Measurements from ENCODE around the gene DLX6.

DLX6 gene

GRCh38 chr7:96995406-96996110 is 9.8 kb upstream of the DLX6 start:
- DNase-seq (ENCODE audit: extremely low read depth in 1 of 2, low read depth in 1 of 2) = no peak

DNA sequence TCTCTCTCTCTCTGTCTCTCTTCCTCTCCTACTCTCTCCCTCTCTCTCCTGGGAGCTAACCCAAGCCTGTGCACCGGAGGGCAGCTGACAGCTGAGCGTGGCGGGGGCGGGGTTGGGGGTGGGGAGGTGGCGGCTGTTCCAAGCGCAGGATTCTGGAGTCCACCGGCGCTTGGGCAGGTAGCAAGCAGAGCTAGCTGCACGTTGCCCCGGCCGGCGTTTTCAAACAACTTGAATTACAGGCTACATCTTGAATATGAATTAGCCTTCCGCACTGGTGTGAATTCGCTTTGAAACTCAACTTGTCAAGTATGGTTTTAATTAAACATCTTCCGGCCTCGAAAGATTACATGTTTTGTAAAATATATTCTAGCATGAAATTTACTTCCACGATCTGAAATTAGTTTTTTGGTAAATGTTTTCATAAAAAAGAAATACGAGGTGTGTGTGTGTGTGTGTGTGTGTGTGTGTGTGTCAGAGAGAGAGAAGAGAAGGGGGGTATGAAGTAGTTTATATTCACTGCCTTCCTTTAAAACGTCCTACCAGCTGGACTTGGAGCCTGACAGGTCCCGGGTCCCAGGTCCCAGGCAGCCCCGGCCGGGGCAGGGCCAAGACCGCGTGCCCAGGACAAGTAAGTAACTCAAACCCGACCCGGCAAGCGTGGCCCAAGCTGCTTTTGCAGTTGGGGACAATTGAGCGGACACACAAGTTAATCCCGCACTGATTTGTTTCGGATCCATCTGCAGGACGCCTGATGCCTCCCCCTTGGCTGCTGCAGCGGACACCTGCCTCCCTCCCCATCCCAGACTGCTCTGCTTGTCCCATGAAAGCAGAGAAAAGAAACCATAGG is 9.0 kb upstream of the DLX6 start:
- no peak for DNase-seq (ENCODE audit: extremely low read depth in 1 of 2, low read depth in 1 of 2)

GRCh38 chr7:96996958-96997511 is 8.3 kb upstream of the DLX6 start:
- DNase-seq (ENCODE audit: extremely low read depth in 1 of 2, low read depth in 1 of 2) = no peak

DNA sequence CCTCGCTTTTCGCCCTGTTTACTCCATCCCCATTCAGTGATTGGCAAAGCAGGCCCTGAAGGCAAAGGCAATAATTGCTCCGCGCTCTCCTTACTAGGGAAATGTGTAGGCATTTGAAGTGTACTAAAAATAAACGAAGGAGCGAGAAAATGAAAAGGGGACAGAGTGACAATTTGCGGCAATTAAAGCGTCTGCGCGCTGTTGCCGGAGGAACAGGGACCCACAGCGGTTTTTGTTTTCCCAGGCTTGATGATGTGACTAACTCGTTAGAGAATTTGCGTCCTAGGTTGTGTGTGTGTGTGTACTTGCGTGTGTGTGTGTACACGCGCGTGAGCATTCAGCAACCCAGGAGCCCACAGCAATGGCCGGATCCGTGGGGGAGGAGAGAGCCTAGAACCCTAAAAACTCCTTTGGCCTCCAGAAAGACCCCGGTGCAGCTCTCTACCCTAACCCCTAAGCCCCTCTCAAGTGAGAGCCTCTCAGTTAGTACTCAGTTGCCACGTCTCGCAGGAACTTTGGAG is 7.8 kb upstream of the DLX6 start:
- DNase-seq (ENCODE audit: extremely low read depth in 1 of 2, low read depth in 1 of 2) = no peak

DNA sequence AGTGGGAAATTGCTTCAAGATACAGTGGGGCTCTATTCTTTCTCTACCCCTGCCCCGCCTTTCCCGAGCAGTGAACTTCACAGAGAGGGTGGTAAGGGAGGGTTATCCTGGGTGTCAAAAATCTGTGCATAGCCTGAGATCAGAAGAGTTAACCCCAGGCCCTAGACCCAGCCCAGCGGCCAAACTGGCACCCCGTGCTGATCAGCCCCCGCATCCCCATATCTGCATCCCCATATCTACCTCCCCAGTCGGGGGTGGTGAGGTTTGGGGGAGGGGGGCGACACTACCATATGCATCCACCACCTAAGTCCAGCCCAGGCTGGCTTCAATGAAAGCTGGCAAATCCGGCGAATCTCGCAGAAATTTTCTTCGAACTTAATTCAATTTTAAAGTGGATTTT is 7.0 kb upstream of the DLX6 start:
- no peak for DNase-seq (ENCODE audit: extremely low read depth in 1 of 2, low read depth in 1 of 2)

- DNase-seq (ENCODE audit: extremely low read depth in 1 of 2, low read depth in 1 of 2) = no peak
Measured at GRCh38 chr7:96998744-96999143, 6.6 kb upstream of the DLX6 start.

DNA sequence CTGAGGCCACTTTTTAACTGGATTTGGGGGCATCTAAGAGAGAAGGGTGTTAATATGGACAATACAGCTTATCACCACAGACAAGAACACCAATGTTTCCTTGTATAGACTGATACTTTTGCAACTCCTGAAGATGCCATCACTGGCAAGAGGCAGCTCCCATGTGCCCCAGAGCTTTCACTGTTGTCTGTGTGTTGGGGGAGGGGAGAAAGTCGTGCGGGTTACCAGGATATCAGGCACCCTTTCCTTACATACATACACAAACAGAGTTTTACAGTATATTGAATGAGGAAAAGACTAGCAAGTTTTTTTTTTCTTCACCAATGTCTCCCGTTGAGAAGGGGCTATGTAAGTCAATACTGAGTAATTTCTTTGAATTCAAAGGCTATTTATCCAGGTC is 4.1 kb upstream of the DLX6 start:
- no peak for DNase-seq (ENCODE audit: extremely low read depth in 1 of 2, low read depth in 1 of 2)

- no peak for DNase-seq (ENCODE audit: extremely low read depth in 1 of 2, low read depth in 1 of 2)
Measured at GRCh38 chr7:97001656-97002554, 3.4 kb upstream of the DLX6 start.

DNA sequence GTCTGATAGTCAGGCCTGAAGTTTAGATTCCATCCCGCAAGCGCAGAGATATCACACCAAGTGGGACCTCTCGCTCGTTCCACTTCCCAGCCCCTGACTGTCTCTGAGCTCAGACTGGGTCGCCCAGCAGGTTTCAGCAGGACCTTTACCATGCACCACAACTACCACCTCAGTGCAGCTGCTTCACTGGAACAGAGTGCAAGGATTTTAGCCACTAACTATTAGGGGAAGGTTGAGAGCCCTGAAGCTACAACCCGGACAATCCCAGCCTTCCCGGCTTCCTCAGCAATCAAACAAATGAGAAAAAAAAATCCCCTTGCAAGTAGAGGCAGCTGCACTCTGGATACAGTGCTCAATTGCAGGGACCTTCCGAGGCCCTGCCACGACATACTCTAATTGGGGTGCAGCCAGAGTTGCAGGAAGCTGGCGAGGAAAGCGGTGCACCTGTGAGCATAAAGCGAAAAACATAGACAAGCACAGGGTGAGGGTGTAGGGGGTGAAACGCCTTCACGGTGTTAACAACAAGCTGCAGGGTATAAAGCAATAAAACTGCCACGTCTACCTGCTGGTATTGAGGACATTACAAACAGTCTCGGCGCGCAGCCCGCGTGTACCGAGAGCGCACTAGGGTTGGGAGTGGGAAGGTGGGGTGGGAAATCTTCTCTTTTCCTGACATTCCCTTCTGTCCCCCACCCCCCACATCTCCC is 2.6 kb upstream of the DLX6 start:
- DNase-seq (ENCODE audit: extremely low read depth in 1 of 2, low read depth in 1 of 2) = no peak

- no peak for DNase-seq (ENCODE audit: extremely low read depth in 1 of 2, low read depth in 1 of 2)
Measured at GRCh38 chr7:97003262-97004246, 1.8 kb upstream of the DLX6 start.

GRCh38 chr7:97004247-97005182 is 838 bp upstream of the DLX6 start:
- DNase-seq (ENCODE audit: extremely low read depth in 1 of 2, low read depth in 1 of 2) = no peak

DNA sequence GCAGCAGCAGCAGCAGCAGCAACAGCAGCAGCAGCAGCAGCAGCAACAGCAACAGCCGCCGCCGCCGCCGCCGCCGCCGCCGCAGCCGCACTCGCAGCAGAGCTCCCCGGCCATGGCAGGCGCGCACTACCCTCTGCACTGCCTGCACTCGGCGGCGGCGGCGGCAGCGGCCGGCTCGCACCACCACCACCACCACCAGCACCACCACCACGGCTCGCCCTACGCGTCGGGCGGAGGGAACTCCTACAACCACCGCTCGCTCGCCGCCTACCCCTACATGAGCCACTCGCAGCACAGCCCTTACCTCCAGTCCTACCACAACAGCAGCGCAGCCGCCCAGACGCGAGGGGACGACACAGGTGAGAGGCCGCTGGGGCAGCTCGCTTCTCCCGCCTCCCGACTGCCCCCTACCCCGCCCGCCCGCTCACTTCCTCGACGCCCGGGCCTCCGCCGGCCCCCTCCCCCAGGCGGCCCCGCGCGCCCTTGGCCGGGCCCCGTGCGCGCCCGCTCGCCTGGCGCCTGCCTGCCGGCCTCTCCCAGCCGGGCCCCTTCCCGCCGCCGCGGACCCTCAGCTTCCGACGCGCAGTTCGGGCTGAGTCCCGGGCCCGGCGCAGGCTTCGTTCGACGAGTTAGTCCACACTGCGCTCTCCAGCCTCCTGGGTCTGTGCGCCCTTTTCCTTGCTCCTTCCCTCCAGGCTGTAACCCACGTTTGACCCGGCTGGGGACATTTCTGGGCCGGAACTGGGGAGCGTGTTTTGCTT is 882 bp downstream of the DLX6 start:
- DNase-seq (ENCODE audit: extremely low read depth in 1 of 2, low read depth in 1 of 2) = no peak

DNA sequence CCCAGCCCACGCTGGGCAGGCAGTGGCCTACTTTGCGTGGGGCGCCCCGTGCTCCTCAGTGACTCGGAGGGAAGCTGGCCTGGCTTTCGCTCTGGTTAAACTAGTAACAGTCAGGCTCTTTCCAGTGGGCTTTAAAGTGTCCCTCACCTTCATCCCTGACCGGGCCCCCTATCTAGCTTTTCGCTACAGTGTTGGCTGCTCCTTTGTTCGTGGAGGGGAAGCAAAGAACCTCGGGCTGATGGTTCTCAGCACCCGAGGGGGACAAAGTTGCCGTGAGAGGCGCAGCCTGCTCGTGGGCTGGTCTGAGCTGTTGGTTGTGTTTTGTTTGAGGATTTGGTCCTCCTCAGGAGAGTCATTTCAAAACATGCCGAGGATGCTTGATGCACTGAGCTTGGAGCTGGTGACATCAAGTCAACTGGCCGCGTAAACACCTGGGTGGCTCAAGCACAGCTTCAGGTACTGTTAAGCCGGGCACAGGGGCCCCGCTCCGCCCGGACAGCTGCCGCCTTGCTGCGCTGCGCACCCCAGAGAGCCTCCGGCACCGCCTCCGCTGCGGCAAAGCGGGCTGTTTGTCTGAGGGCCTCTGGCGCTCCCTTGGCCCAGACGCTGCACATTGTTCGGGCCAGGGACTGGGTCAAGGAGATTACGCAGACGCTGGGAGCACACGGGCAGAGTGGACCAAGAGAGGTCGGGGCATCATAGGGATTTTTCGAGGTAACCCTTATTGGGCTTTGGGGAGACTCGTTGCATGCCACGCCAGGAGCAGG is 1.6 kb downstream of the DLX6 start:
- no peak for DNase-seq (ENCODE audit: extremely low read depth in 1 of 2, low read depth in 1 of 2)

GRCh38 chr7:97007583-97007861 is 2.2 kb downstream of the DLX6 start:
- no peak for DNase-seq (ENCODE audit: extremely low read depth in 1 of 2, low read depth in 1 of 2)

DNA sequence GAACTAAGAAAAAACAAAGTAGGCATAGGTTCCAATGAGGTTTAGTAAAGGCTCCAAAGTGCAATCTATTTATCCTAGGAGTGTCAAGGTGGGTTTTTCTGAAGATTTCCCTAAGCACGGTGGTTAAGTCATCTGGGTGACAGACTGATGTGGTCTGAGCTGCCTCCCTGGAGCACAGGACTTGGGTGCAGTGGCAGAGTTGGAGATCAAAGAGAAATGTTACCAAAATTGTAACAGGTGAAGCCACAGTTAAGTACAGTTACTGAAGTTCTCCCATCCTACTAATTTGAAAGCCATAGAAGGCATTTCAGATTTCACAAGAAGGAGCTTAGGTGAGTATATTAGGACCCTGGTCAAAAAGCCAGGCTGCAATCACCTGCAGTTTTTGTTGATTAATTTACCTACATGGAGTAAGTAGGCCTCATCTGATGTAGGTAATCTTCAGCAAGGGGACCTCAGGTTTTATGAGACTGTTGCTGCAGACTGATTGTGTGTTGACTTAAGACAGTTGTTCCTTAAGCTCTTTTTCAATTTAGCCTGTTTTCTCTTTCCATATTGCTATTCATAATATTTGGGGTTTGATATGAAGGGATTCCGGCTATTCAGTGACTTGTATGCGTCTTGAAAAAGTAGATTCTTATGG is 3.0 kb downstream of the DLX6 start:
- DNase-seq (ENCODE audit: extremely low read depth in 1 of 2, low read depth in 1 of 2) = no peak
